ENCODE data around the gene MORN3.

MORN3 gene

GRCh38 chr12:121634836-121635235 lies 34.6 kb downstream of the MORN3 start:
- TF ChIP-seq FOXP2 (optimal IDR thresholded peaks at IDR 0.05; ENCODE audit: borderline replicate concordance, extremely low read depth, extremely low read length, insufficient read depth) (no peak), SIN3A (IDR thresholded peaks at IDR 0.05; ENCODE audit: borderline replicate concordance, insufficient read depth, low read length) (no peak), TAF1 (IDR thresholded peaks at IDR 0.05; ENCODE audit: borderline replicate concordance, insufficient read depth, low read length) (no peak), POLR2AphosphoS5 (IDR thresholded peaks at IDR 0.05; ENCODE audit: low read depth, low read length) (no peak), REST (IDR thresholded peaks at IDR 0.05; ENCODE audit: insufficient read depth in 1 of 2, low read depth in 2 of 2, low read length in 2 of 2) (no peak)

GRCh38 chr12:121632069-121632970 lies 37.1 kb downstream of the MORN3 start:
- TF ChIP-seq POLR2AphosphoS5 (IDR thresholded peaks at IDR 0.05; ENCODE audit: low read depth, low read length), result no peak
- TF ChIP-seq FOXP2 (optimal IDR thresholded peaks at IDR 0.05; ENCODE audit: borderline replicate concordance, extremely low read depth, extremely low read length, insufficient read depth), result no peak
- TF ChIP-seq SIN3A (IDR thresholded peaks at IDR 0.05; ENCODE audit: borderline replicate concordance, insufficient read depth, low read length), result no peak
- TF ChIP-seq TAF1 (IDR thresholded peaks at IDR 0.05; ENCODE audit: borderline replicate concordance, insufficient read depth, low read length), result no peak
- TF ChIP-seq REST (IDR thresholded peaks at IDR 0.05; ENCODE audit: insufficient read depth in 1 of 2, low read depth in 2 of 2, low read length in 2 of 2), result no peak

- no peak for TF ChIP-seq TAF1 (IDR thresholded peaks at IDR 0.05; ENCODE audit: borderline replicate concordance, insufficient read depth, low read length)
- no peak for TF ChIP-seq FOXP2 (optimal IDR thresholded peaks at IDR 0.05; ENCODE audit: borderline replicate concordance, extremely low read depth, extremely low read length, insufficient read depth)
- no peak for TF ChIP-seq POLR2AphosphoS5 (IDR thresholded peaks at IDR 0.05; ENCODE audit: low read depth, low read length)
- TF ChIP-seq REST (IDR thresholded peaks at IDR 0.05; ENCODE audit: insufficient read depth in 1 of 2, low read depth in 2 of 2, low read length in 2 of 2), result no peak
- no peak for TF ChIP-seq SIN3A (IDR thresholded peaks at IDR 0.05; ENCODE audit: borderline replicate concordance, insufficient read depth, low read length)
Measured at GRCh38 chr12:121630791-121631355, 38.6 kb downstream of the MORN3 start.

DNA sequence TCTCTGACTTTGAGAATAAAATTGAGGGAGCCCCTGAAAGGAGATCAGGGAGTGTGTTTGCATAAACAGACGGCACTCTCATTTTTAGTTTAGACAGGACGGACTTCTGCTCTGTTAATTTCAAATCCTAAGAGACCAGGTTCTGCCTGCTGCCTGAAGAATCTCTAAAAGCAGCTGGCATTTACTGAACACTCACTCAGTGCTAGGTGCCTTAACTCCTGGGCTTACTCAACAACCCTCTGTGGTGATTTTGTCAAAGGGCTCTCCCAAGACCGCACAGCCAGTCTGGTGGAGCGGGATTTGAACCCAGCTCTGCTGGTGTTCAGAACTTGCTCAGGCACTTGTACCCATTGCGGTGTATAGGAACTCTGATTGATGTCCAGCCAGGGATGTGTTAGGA lies 40.9 kb downstream of the MORN3 start:
- TF ChIP-seq TAF1 (IDR thresholded peaks at IDR 0.05; ENCODE audit: borderline replicate concordance, insufficient read depth, low read length) (no peak), SIN3A (IDR thresholded peaks at IDR 0.05; ENCODE audit: borderline replicate concordance, insufficient read depth, low read length) (no peak), REST (IDR thresholded peaks at IDR 0.05; ENCODE audit: insufficient read depth in 1 of 2, low read depth in 2 of 2, low read length in 2 of 2) (no peak), POLR2AphosphoS5 (IDR thresholded peaks at IDR 0.05; ENCODE audit: low read depth, low read length) (no peak), FOXP2 (optimal IDR thresholded peaks at IDR 0.05; ENCODE audit: borderline replicate concordance, extremely low read depth, extremely low read length, insufficient read depth) (no peak)

Data from PFSK-1 (cell line).